Measurements from ENCODE around the gene CCDC57. TPM values are rescaled to one million over a fixed set of nuclear protein-coding genes. Genes with fewer than 3 reads are reported as not detected.

The CCDC57 gene
- total RNA-seq, 2 donors from 2014 or later = 11.9 to 17.2 TPM

DNA sequence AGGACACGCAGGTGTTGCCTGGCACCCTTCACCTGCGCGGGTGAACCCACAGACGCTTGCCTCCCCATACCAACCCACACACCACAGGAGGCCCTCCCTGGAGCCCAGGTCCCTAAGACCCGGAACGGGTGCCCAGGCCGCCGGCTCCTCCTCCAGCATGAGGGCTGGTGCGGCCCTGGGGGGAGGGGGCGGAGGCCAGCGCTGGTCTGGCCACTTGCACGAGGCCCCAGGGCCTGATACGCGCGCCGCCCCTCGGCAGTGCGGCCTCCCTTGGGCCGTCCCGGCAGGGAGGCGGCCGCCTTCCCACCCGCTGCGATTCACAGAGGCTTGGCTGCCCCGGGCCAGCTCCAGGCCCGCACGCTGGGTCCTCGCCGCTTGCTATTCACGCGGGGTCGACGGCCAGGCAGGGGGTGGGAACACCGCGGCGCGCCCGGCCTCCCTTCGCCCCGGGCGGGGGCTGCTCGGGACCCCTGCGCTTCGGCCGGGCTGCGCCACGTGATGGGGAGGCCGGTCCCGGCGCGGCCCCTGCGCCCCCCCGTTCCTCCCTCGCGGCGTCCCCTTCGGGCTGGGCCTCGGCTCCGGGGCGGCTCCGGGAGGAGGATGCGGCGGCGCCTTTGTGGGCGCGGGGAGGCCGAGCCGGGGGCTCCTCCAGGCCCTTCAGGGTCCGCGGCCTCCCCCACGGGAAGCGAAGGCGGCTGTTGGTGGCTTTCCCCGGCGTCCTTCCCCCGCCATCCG lies 115.3 kb downstream of the CCDC57 start:
- peak; percentile 6 to 8 for ATAC-seq
- intact Hi-C loops (cut with DNase I) = loop anchor here in 1 of 2 donors (5.0 kb wide), 1 partner anchor 60 kb away; the partner anchor contains the start of gene DCXR
- DNase-seq = peak; percentile 57

GRCh38 chr17:82096709-82097183 lies 115.9 kb downstream of the CCDC57 start:
- peak; percentile 26 for DNase-seq
- intact Hi-C loops (cut with DNase I) = loop anchor here in 1 of 2 donors (5.0 kb wide), 1 partner anchor 59 kb away; the partner anchor contains the start of gene DCXR
- no peak for ATAC-seq

DNA sequence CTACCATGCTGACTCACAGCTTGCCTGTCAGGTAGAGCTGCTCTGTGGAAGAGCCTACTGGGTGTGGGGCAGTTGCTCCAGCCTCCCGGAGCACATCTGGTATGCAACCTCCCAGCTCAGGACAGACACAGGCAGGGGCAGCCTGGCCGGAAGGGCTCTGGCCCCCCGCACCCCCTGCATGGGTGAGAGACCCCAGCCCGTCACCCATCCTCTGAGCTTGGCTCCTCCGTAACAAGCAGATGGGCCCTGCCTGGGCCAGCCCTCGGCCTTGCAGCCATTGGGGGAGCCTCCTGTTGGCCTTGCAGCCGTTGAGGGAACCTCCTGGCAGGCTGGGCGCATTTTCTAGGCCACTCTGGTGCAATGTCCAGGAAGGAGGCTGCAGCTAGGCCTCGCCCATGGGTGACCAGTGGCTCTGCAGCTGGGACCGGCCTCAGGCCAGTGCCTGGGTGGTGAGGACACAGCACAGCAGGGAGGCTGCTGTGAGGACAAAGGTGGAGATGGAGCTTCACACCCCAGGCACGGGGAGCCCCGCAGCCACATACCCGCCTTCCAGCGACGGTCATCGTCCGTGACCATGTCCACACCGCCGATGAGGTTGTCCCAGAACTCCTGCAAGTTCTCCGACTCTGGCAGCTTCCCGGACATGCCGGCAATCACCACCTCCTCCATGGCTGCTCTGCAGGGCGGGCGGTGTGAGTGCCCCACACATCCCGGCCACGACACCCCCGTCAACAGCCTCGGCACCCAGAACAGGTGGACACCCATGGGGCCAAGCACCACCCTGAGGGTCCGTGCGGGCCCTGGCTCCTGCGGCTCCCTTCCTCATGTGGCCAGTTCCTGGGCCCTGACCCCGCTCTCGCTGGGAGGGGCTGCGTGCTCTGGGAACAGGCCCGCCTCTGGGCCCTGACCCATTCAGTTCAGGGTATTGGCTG lies 116.6 kb downstream of the CCDC57 start:
- peak; percentile 31 for DNase-seq
- intact Hi-C loops (cut with DNase I) = loop anchor here in 1 of 2 donors (5.0 kb wide), 1 partner anchor 59 kb away; the partner anchor contains the start of gene DCXR
- no peak for ATAC-seq

DNA sequence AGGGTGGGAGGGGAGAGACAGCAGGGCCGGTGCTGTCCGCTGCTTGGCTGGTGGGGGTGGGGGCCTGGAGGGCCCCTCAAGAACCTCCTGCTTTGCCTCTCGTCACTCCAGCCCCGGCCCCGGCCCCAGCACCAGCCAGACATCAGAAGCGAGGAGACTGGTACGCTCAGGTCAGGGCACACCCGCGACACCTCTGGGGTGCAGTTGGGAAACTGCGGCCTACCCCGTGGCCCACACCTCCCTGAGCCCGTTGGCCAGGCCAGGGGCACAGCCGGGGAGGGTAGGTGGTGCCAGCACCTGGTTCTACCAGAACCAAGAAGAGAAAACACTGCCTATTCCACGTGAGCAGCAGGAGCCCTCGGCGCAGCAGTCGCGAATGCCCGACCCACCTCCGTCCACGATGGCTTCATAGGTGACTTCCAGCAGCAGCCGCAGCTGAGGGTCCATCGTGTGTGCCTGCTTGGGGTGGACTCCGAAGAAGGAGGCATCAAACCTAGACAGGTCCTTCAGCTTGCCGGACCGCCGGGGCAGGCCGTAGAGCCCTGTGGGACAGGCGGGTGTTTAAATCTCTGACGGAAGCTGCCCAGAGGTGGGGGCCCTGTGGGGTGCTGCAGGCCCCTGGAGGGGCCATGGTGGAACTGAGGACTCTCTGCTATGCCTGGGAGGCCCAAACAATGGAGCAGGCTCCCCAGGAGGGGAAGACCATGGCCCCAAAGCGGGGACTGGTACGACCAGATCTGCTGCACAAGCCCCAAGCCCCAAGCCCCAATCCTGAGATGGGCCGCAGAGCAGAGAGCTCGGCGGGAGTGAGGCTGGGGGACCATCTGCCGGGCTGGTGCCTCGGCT lies 117.5 kb downstream of the CCDC57 start:
- intact Hi-C loops (cut with DNase I) = loop anchor here in 1 of 2 donors (5.0 kb wide), 1 partner anchor 58 kb away; the partner anchor contains the start of gene DCXR
- DNase-seq (peak; percentile 16), ATAC-seq (no peak)

DNA sequence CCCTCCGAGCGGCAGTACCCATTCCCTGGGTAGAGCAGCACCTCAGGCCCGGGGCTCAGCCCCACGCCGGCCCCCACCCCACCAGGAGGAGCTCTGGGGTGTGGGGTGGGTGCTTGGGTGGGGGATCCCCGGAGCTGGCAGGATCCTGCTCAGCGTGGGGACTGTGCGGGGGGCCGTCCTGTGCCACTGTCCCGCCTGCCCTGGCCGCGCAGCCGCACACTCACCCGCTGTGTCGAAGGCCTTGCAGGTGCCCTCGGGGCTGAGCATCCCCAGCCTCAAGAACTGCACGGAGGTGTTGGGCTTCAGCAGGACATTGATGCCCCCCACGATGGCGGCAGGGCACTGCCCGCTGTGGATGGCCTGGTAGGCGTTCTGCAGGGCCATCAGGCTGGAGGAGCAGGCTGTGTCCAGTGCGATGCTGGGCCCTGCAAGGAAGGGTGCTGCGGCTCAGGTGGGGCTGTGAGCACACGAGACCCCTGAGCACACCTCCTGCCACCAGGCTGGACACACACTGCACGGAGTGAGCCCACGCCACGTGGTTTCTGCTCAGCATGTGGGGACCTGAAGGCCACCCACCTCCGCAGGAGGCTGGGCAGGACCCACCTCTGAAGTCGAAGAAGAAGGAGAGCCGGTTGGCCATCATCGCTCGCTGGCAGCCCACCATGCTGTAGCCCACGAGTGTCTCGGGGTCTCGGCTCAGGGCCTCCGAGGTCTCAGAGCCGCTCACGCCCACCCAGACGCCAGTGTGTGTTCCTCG lies 119.5 kb downstream of the CCDC57 start:
- intact Hi-C loops (cut with DNase I) = no loop called here
- DNase-seq = peak; percentile 20
- no peak for ATAC-seq

GRCh38 chr17:82092628-82092994 lies 120.0 kb downstream of the CCDC57 start:
- no peak for ATAC-seq
- intact Hi-C loops (cut with DNase I) = no loop called here
- DNase-seq = peak; percentile 20

GRCh38 chr17:82092094-82092586 lies 120.5 kb downstream of the CCDC57 start:
- DNase-seq = peak; percentile 6
- ATAC-seq = no peak
- intact Hi-C loops (cut with DNase I) = no loop called here

GRCh38 chr17:82091264-82092066 lies 121.2 kb downstream of the CCDC57 start:
- ATAC-seq (no peak), DNase-seq (peak; percentile 15)
- intact Hi-C loops (cut with DNase I) = no loop called here

GRCh38 chr17:82090549-82091263 lies 121.9 kb downstream of the CCDC57 start:
- DNase-seq (no peak), ATAC-seq (no peak)
- intact Hi-C loops (cut with DNase I) = no loop called here

DNA sequence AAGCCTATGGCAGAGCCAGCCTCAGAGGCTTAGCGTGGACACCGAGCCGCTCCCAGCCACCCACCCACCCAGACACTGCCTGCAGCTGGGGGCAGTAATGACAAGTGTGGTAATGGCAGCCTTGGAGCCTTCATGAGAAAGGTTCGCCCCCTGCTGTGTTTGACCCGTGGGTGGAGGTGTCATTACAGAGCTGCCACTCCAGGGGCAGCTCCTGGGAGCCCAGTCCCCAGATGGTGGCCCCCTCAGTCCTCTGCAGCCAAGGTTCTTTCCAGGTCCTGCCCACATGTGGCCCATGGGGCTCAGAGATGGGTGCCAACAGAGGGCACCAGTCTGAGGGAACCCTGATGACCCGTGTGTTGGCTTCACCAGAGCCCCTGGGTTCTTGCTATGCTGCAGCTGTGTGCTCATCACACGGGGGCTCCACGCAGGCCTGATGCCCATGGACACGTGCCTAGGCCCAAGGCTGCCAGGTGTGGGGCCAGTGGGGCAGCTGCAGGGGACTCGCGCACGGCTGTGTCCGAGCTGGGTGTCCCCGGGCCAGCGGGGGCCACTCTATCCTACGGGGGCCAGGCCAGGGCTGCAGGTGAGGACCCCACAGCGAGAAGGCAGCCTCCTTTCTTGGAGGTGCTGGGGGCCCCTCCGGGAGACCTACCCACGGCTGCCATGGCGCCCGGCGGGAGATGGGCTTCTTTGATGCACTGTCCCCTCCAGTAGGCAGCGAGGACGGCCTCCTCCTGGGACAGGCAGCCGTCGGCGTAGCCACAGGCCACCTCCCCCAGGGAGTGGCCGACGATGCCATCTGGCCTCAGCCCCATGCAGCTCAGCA lies 122.7 kb downstream of the CCDC57 start:
- intact Hi-C loops (cut with DNase I) = no loop called here
- no peak for ATAC-seq
- peak; percentile 20 for DNase-seq

DNA sequence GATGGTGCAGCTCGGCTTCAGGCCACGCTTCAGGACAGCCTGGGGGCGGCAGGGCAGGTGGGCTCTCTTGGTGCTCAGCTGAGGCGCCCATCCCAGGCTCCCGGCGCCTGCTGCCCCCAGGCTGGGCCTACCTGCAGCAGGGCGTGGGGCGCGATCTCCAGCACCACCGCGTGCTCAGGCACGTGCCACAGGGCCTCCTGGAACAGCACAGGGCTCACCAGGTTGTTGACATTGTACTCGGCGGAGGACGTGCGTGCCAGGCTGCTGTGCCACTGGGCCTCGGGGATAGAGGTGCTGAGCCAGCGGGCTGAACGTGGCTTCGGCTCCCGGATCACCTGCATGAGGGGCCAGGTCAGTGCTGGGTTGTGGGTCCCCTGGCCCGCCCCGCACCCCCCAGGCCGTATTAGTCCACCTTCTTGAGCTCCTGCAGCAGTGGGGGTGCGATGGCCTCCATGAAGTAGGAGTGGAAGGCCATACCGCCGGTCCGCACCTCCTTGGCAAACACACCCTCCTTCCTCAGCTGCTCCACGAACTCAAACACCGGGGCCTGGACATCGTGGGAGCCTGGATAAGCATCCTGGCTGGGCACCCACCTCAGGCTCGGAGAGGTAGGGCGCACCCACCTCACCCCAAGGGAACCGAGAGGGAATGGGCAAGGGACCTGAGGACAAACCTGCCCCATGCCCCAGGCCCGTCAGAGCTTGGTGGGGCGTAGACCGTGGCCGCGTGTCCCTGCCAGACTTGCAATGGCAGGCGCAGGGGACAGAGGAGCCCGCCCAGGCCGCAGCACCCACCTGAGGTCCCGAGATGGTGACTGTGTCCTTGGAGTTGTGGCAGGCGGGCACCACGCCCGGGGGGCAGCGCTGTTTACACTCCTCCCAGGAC lies 123.6 kb downstream of the CCDC57 start:
- ATAC-seq = no peak
- peak; percentile 16 for DNase-seq
- intact Hi-C loops (cut with DNase I) = no loop called here

DNA sequence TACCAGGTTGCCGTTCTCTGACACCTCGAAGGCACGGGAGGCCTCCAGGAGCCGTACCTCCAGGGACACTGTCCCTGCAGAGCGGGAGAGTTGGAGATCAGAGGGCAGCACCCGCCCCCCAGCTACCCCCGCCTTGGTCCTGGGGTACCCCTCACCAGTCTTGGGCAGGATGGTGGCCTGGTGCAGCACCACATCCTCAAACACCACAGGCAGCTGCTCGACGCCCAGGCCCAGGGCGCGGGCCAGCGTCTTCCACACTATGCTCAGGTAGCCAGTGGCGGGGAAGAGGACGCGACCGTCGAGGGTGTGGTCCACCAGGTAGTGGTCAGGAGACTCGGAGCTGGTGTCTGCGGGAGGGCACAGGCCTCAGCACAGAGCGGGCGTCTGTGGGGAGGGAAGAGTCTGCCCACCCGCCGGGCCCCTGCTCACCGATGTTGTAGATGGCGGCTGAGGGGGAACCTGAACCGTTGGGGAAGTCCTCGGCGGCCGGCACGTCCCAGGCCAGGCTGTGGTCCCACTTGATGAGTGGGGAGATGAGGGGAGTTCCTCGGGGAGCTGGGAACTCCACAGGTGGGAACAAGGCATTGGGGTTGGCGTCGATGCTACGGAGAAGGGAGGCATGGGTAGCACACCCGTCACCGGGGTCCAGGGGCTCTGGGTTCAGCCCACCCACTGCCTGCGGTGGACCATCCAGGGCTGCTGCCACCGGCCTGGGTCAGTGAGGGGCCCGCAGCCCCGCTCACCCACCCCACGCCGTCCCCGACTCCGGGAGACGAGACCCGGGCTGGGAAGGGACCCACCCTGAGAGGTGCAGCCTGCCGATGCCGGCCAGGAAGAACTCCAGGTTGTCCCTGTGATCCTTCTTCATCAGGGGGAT lies 124.4 kb downstream of the CCDC57 start:
- DNase-seq (peak; percentile 16), ATAC-seq (no peak)
- intact Hi-C loops (cut with DNase I) = no loop called here

DNA sequence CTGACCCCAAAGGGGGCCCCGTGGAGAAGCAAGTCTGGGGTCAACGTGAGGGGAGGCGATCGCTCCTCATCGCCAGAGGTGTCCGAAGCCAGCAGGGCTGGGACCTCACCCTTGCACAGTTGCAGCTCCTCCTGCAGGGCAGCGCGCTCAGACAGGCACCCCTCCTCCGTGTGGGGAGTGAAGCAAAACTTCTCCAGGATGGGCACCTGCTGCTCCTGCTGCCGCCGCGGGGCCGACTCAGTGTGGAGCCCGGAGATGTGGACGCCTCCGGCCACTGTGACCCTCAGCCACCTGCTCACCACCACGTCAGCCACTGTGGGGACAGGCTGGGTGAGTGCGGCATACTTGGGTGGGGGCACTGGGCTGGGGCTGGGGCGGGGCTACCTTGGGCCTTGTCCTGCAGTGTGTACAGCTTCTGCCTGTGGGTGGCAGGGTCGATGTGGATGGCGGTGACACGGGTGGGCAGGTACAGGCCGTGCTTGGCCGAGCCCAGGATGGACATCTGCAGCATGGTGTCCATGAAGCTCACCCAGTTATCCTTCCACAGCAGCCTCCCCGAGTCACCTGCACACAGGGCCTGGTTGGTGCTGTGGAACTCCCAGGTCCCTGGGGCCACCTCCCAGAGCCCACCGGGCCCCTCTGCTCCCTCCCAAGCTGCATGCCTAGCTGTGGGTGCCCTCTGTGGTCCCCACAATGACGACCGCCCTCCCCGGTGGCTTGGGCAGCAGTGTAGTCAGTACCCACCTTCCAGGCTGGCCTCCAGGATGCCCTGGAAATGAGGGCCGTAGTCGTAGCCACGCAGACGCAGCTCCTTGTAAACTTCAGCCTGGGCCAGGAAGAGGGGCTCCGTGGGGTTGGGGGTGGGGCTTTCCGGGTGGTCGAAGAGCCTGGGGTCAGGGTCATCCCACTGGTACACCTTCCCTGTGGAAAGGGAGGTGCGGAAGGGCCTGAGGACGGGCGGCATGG lies 125.4 kb downstream of the CCDC57 start:
- no peak for ATAC-seq
- intact Hi-C loops (cut with DNase I) = no loop called here
- DNase-seq = peak; percentile 13
